PC-9 (cell line): Measurements from ENCODE around the gene C4orf46.

Experiments
- EZH2 ChIP-seq: fragments of 200-600 bp; sonication (generic); IDR thresholded peaks from 2 replicates; pipeline ENCODE4 v1.8.0; 2017; ENCODE audit warnings: antibody characterized with exemption, low read depth
- TF ChIP-seq, protein P1 (sequence below): fragments of 200-600 bp; sonication (generic); conservative IDR thresholded peaks from 2 replicates; pipeline ENCODE4 v1.6.1; 2017; ENCODE audit warnings: mixed run types, antibody characterized with exemption, mild to moderate bottlenecking, moderate library complexity

DNA sequence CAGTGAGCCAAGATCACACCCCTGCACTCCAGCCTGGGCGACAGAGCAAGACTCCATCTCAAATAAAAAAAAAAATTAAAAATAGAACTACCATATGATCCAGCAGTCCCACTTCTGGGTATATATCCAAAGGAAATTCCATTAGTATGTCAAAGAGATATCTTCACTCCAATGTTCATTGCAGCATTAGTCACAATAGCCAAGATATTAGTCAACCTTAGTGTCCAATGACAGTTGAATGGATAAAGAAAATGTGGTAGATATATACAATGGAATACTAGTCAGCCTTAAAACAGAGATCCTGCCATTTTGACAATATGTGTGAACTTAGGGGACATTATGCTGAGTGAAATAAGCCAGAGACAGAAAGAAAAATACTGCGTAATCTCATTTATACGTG is 49.4 kb downstream of the C4orf46 start:
- TF ChIP-seq, protein P1, sequence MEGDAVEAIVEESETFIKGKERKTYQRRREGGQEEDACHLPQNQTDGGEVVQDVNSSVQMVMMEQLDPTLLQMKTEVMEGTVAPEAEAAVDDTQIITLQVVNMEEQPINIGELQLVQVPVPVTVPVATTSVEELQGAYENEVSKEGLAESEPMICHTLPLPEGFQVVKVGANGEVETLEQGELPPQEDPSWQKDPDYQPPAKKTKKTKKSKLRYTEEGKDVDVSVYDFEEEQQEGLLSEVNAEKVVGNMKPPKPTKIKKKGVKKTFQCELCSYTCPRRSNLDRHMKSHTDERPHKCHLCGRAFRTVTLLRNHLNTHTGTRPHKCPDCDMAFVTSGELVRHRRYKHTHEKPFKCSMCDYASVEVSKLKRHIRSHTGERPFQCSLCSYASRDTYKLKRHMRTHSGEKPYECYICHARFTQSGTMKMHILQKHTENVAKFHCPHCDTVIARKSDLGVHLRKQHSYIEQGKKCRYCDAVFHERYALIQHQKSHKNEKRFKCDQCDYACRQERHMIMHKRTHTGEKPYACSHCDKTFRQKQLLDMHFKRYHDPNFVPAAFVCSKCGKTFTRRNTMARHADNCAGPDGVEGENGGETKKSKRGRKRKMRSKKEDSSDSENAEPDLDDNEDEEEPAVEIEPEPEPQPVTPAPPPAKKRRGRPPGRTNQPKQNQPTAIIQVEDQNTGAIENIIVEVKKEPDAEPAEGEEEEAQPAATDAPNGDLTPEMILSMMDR = no peak
- TF ChIP-seq EZH2 = no peak
